ENCODE results near the gene IFT172.

DNA sequence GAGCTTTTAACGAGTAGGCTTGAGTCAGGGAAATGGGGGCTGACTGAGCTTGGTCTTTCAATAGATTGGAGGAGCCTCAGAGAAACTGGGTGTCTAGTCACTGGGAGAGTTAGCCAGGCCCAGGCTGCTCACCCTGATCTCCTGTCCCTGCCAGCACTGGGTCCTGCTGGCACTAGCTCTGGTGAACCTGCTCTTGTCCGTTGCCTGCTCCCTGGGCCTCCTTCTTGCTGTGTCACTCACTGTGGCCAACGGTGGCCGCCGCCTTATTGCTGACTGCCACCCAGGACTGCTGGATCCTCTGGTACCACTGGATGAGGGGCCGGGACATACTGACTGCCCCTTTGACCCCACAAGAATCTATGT lies 46.6 kb downstream of the IFT172 start:
- no peak for TF ChIP-seq POLR2A (IDR thresholded peaks at IDR 0.05; ENCODE audit: low read depth, low read length)
- TF ChIP-seq CTCF (conservative IDR thresholded peaks at IDR 0.05; ENCODE audit: low read depth, low read length): no peak
- TF ChIP-seq RFX5 (IDR thresholded peaks at IDR 0.05; ENCODE audit: low read depth, low read length): no peak
- no peak for TF ChIP-seq RAD21 (IDR thresholded peaks at IDR 0.05; ENCODE audit: low read length)
- no peak for TF ChIP-seq BHLHE40 (IDR thresholded peaks at IDR 0.05; ENCODE audit: low read depth, low read length)
- TF ChIP-seq USF2 (IDR thresholded peaks at IDR 0.05; ENCODE audit: low read depth, low read length): no peak
- no peak for TF ChIP-seq SMC3 (IDR thresholded peaks at IDR 0.05; ENCODE audit: low read depth, low read length)
- no peak for TF ChIP-seq MXI1 (IDR thresholded peaks at IDR 0.05; ENCODE audit: borderline replicate concordance, low read depth, low read length)
- no peak for TF ChIP-seq MAZ (IDR thresholded peaks at IDR 0.05; ENCODE audit: borderline replicate concordance, low read depth, low read length)
- no peak for TF ChIP-seq NFE2L2 (IDR thresholded peaks at IDR 0.05; ENCODE audit: low read depth, low read length)
- TF ChIP-seq CEBPB (IDR thresholded peaks at IDR 0.05; ENCODE audit: low read depth, low read length): no peak
- TF ChIP-seq, protein P1, sequence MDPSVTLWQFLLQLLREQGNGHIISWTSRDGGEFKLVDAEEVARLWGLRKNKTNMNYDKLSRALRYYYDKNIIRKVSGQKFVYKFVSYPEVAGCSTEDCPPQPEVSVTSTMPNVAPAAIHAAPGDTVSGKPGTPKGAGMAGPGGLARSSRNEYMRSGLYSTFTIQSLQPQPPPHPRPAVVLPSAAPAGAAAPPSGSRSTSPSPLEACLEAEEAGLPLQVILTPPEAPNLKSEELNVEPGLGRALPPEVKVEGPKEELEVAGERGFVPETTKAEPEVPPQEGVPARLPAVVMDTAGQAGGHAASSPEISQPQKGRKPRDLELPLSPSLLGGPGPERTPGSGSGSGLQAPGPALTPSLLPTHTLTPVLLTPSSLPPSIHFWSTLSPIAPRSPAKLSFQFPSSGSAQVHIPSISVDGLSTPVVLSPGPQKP (IDR thresholded peaks at IDR 0.05; ENCODE audit: borderline replicate concordance, low read depth, low read length): no peak
